Neural cell (in vitro differentiated cells): ENCODE results near the gene PNPLA7. TPM values are rescaled to one million over a fixed set of nuclear protein-coding genes. Genes with fewer than 3 reads are reported as not detected.

Source experiments
- H2AFZ ChIP-seq: fragments of 200-600, 300-800 bp; sonication (generic), shearing (Covaris generic); 2 replicates; pipeline ENCODE4 v1.6.0; 2014; ENCODE audit warnings: low read depth, mild to moderate bottlenecking, antibody characterized with exemption, low read length, moderate library complexity
- H3F3A ChIP-seq: fragments of 200-600 bp; shearing (Covaris generic); 2 replicates; pipeline ENCODE4 v1.6.1; 2016; ENCODE audit warnings: mild to moderate bottlenecking, moderate library complexity, mixed read lengths, antibody characterized with exemption, low read length; ENCODE audit not compliant: insufficient read depth, poor library complexity, severe bottlenecking
- H3K27ac ChIP-seq: fragments of 200-600, 300-800 bp; sonication (generic), shearing (Covaris generic); 2 replicates; pipeline ENCODE4 v1.5.1; 2014; ENCODE audit warnings: mild to moderate bottlenecking, low read length, moderate library complexity
- H3K27me3 ChIP-seq: fragments of 300-800, 200-600 bp; sonication (generic), shearing (Covaris generic); 2 replicates; pipeline ENCODE4 v1.6.0; 2014; ENCODE audit warnings: mild to moderate bottlenecking, low read depth, low read length, moderate library complexity; ENCODE audit not compliant: insufficient read depth
- H3K36me3 ChIP-seq: fragments of 300-800, 200-600 bp; sonication (generic), shearing (Covaris generic); 2 replicates; pipeline ENCODE4 v1.5.1; 2014; ENCODE audit warnings: mild to moderate bottlenecking, antibody characterized with exemption, low read length, moderate library complexity; ENCODE audit not compliant: insufficient read depth
- H3K4me2 ChIP-seq: fragments of 300-800, 200-600 bp; sonication (generic), shearing (Covaris generic); 2 replicates; pipeline ENCODE4 v1.6.0; 2014; ENCODE audit warnings: mild to moderate bottlenecking, low read length
- H3K4me3 ChIP-seq: fragments of 300-800, 200-600 bp; sonication (generic), shearing (Covaris generic); 2 replicates; pipeline ENCODE4 v1.5.1; 2014; ENCODE audit warnings: mild to moderate bottlenecking, low read length, moderate library complexity
- H3K79me2 ChIP-seq: fragments of 200-600 bp; shearing (Covaris generic); replicated peaks from 2 replicates; pipeline ENCODE4 v1.6.0; 2014; ENCODE audit warnings: mild to moderate bottlenecking, low read length, moderate library complexity; ENCODE audit not compliant: insufficient read depth
- H3K9ac ChIP-seq: fragments of 300-800, 200-600 bp; sonication (generic), shearing (Covaris generic); 2 replicates; pipeline ENCODE4 v1.6.1; 2016; ENCODE audit warnings: mild to moderate bottlenecking, low read length, mixed read lengths
- H3K9me2 ChIP-seq: fragments of 200-600 bp; shearing (Covaris generic); 2 replicates; pipeline ENCODE4 v1.6.1; 2016; ENCODE audit warnings: mild to moderate bottlenecking, low read length, mixed read lengths; ENCODE audit not compliant: insufficient read depth
- H3K9me3 ChIP-seq: fragments of 200-600, 300-800 bp; sonication (generic), shearing (Covaris generic); 2 replicates; pipeline ENCODE4 v1.6.1; 2016; ENCODE audit warnings: mild to moderate bottlenecking, mixed run types, low read length, moderate library complexity, mixed read lengths
- H4K20me1 ChIP-seq: fragments of 200-600 bp; shearing (Covaris generic); 2 replicates; pipeline ENCODE4 v1.6.1; 2016; ENCODE audit warnings: mild to moderate bottlenecking, mixed run types; ENCODE audit not compliant: insufficient read depth
- CTCF ChIP-seq: fragments of 450-650 bp; IDR thresholded peaks from 2 replicates; pipeline ENCODE4 v1.5.1; 2014; ENCODE audit warnings: antibody characterized with exemption, mild to moderate bottlenecking, moderate library complexity; ENCODE audit not compliant: poor library complexity, severe bottlenecking
- EP300 ChIP-seq: fragments of 450-650 bp; conservative IDR thresholded peaks from 2 replicates; pipeline ENCODE4 v1.6.1; 2014; ENCODE audit warnings: antibody characterized with exemption, mild to moderate bottlenecking, moderate library complexity; ENCODE audit not compliant: poor library complexity, severe bottlenecking
- EZH2 ChIP-seq: fragments of 200-600, 300-800 bp; shearing (Covaris generic), sonication (generic); IDR thresholded peaks from 2 replicates; pipeline ENCODE4 v1.6.1; 2014; ENCODE audit warnings: antibody characterized with exemption, low read length, borderline replicate concordance, mild to moderate bottlenecking; ENCODE audit not compliant: insufficient read depth, poor library complexity, severe bottlenecking
- MXI1 ChIP-seq: fragments of 450-650 bp; conservative IDR thresholded peaks from 2 replicates; pipeline ENCODE4 v1.6.1; 2014; ENCODE audit warnings: antibody characterized with exemption, mild to moderate bottlenecking; ENCODE audit not compliant: poor library complexity, severe bottlenecking
- POLR2AphosphoS5 ChIP-seq: IDR thresholded peaks from 2 replicates; pipeline ENCODE4 v1.6.1; 2012
- RAD21 ChIP-seq: fragments of 450-650 bp; conservative IDR thresholded peaks from 2 replicates; pipeline ENCODE4 v1.6.1; 2014; ENCODE audit warnings: antibody characterized with exemption, mild to moderate bottlenecking, moderate library complexity
- REST ChIP-seq: IDR thresholded peaks from 2 replicates; pipeline ENCODE4 v1.6.1; 2012; ENCODE audit warnings: borderline replicate concordance
- SMC3 ChIP-seq: fragments of 450-650 bp; conservative IDR thresholded peaks from 2 replicates; pipeline ENCODE4 v1.6.1; 2014; ENCODE audit warnings: antibody characterized with exemption, mild to moderate bottlenecking, moderate library complexity; ENCODE audit not compliant: poor library complexity
- TAF1 ChIP-seq: IDR thresholded peaks from 2 replicates; pipeline ENCODE4 v1.6.1; 2012; ENCODE audit warnings: low read depth
- polyA plus RNA-seq: library from polyadenylated mRNA; depleted of rRNA; stranded (reverse); fragments of >200 nt; gene quantifications from 2 replicates; pipeline ENCODE4 v1.2.3, GENCODE V29; 2014

PNPLA7 gene
- polyA plus RNA-seq, 1 donor from 2014 or later = 0.72 TPM

- Histone ChIP-seq H3K36me3 (no peaks in the 10 kb centered on the region), H3K4me3 (no peak overlapping the region), H3K27me3 (no peaks in the 10 kb centered on the region), H3K79me2 (no peaks in the 10 kb centered on the region), H3K9me3 (no peaks in the 10 kb centered on the region), H3K9me2 (no peaks in the 10 kb centered on the region), H2AFZ (no peak overlapping the region), H3K9ac (no peak overlapping the region), H4K20me1 (no peaks in the 10 kb centered on the region), H3F3A (no peaks in the 10 kb centered on the region), H3K27ac (no peak overlapping the region), H3K4me2 (no peak overlapping the region)
- TF ChIP-seq CTCF (no peak), MXI1 (no peak), RAD21 (no peak)
These were observed 95.4 kb downstream of the PNPLA7 start for GRCh38 chr9:137454597-137455358.

GRCh38 chr9:137454145-137454596, 96.0 kb downstream of the PNPLA7 start:
- Histone ChIP-seq H3K27ac (no peak overlapping the region), H3K36me3 (no peaks in the 10 kb centered on the region), H3K9me2 (no peaks in the 10 kb centered on the region)

More at GRCh38 chr9:137454145-137454596, 96.0 kb downstream of the PNPLA7 start:
- no peak overlapping the region for H2AFZ ChIP-seq
- no peaks in the 10 kb centered on the region for H3K27me3 ChIP-seq
- no peak overlapping the region for H3K9ac ChIP-seq
- no peak overlapping the region for H3K4me3 ChIP-seq
- TF ChIP-seq POLR2AphosphoS5 = no peak
- no peak for TF ChIP-seq EZH2
- no peak for TF ChIP-seq TAF1
- no peak for TF ChIP-seq RAD21
- TF ChIP-seq SMC3 = no peak
- TF ChIP-seq EP300 = no peak
- TF ChIP-seq CTCF = no peak
- TF ChIP-seq MXI1 = no peak
- TF ChIP-seq REST = no peak
- no peaks in the 10 kb centered on the region for H3K9me3 ChIP-seq
- H3K4me2 ChIP-seq = no peak overlapping the region
- no peaks in the 10 kb centered on the region for H3K79me2 ChIP-seq
- no peaks in the 10 kb centered on the region for H3F3A ChIP-seq
- H4K20me1 ChIP-seq = no peaks in the 10 kb centered on the region
